HG03139 (cell line): ENCODE results near the gene PNMA8A.

Experiments used
- ATAC-seq: cut with Tn5 transposase; IDR thresholded peaks from one replicate; pipeline ENCODE4 v1.9.1; 2021; ENCODE audit not compliant: unreplicated experiment

PNMA8A gene

DNA sequence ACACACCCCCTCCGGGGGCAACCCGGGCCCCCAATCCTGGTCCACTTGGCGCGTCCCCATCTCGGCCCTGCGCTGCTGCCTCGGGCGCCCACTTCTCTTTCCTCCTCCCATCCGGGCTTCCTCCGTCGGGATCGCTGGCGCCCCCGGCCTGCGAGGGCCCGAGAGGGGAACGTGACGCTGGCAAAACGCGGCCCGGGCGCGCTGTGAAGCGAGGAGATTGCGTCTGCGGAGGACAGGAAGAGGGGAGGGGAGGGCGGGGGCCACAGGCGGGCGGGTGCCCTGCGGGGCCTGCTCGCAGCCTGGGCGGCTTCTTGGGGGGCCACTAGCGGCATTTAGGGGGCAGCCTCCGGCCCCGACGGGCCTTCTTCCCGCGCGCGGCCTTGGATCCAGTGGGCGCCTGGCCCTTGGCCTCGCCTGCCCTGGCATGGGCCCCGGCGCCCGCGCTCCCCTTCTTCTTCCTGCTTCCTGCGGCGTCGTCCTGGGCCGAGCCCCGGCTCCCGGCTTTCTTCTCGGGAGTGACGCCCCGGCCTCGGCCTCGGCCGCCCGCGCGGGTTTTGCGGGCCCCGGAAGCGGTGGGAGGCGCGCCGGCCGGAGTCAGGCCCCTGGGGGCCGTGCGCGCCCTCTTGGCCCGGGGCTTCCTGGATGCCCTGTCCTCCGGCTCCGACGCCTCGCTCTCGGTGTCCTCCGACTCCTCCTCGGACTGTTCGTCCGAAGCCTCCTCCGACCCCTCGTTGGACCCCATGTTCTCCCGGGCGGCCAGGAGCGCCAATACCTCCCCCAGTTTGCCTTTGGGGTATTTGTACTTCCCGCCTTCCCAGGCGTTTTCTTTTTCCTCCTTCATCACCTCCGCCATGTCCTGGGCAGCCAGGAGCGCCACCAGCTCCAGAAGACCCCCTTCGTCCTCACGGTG is 22.1 kb upstream of the PNMA8A start:
- no peak for ATAC-seq

- no peak for ATAC-seq
These were observed 21.5 kb upstream of the PNMA8A start for GRCh38 chr19:46492841-46493235.

DNA sequence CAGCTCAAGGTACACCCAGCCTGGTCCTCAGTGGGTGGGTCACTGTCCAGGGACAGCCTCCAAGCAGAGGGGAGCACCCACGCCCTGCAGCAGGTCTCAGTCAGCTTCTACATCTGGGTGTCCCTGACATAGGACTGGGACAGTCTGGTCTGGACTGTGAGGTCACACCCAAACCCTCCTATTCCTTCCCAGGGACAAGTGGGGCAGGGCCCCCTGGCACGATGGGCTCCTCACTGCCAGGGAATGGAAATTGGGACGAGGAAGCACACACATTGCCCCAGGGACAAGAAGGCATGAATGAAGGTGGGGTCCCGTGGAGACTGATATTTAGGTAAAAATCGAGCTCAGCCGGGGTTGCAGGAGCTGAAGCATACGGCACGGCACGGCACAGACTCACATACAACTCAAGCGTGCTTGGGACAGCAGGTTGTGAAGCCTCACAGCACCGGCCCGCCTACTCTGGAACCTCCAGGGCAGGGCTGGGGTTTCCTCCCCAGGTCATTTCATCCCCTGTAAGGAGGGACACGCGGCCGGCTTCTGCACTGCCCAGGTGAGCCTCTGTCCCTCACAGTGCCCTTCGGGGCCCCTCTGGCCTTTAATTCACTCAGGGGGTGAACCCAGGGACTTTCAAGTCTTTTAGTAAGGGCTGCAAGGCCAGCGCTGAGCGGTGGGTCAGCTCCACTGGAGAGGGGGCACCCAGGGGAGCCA is 20.8 kb upstream of the PNMA8A start:
- ATAC-seq, result no peak

DNA sequence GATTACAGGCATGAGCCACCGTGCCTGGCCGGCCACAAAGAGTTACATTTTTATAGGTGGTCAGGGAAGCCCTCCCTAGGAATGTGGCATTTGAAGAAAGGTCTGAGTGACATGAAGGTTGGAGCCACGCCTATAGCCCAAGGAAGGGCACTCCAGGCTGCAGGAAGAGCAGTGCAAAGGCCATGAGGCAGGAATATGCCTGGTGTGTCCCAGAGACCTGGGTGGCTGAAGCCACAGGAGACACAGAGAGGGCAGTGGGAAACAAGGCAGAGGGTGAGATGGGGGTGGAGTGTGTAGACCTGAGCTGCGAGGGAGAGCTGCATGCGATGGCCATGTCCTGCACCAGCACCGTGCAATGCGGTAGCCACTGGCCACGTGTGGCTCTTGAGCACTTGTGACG is 19.4 kb upstream of the PNMA8A start:
- no peak for ATAC-seq

DNA sequence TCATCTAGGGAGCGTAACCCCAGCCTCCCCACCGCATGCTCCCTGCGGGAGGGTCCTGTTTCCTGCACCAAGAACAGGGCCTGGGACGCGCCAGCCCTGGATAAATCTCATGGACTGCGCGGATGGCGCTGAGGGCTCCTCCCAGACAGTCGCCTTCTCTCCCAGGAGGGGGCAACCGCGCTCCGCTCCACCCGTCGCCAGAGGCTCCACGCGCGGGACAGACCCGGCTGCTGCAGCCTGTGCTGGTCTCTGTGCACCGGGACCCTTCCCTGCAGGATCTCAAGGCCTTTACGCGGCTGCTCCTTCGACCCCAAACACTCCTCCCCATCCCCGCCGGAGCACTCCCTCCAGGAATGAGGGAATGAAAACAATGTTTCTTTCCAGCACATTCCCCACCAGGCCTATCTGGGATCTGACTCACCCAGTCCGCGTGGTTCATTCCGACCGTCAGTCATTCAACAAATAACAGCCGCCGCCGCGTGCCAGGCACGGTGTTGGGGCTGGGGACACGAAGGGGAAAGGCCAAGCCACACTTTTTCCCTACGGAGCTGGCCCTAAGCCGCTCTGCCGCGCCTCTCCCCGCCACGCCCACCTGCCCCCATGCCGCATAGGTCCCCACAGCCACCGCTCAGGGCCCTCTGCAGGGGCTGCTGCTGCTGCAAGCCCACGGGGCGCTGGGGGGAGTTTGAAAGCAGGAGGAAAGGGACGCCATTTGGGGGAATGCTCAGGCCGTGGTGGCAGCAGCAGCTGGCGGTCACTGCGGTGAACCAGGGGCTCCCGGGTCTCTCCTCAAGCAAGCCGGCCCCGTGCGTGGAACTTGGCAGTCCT is 18.3 kb upstream of the PNMA8A start:
- no peak for ATAC-seq

GRCh38 chr19:46488551-46488950 is 17.2 kb upstream of the PNMA8A start:
- ATAC-seq, result no peak

DNA sequence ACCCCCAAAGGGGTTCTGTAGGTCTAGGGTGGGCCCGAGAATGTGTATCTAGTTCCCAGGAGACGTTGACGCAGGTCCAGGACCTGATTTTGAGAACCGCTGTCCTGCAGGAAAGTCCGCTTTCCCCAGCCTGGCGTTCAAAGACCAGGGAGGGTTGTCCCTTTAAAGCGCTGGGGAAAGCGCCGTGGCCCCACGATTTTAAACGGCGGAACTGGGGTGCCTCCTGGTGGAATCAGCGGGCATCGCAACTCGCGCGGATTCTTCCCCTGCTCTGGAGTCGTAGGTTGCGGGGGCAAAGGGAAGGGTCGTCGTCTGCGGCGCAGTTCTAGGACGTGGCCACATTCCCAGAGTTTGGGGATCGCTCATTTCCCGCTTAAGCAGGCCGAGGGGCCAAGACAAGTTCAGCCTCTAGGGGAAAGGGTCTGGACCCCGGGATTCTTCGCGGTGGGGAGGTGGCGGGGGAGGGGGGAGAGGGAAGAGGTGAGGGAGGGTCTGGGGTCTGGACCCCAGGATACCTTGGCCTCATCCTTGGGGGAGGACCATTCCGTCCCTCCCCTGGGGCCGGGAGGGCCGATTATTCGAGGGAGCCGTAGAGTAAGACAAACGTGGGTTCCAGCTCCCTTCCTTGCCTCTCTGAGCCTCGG is 16.6 kb upstream of the PNMA8A start:
- ATAC-seq, result no peak

DNA sequence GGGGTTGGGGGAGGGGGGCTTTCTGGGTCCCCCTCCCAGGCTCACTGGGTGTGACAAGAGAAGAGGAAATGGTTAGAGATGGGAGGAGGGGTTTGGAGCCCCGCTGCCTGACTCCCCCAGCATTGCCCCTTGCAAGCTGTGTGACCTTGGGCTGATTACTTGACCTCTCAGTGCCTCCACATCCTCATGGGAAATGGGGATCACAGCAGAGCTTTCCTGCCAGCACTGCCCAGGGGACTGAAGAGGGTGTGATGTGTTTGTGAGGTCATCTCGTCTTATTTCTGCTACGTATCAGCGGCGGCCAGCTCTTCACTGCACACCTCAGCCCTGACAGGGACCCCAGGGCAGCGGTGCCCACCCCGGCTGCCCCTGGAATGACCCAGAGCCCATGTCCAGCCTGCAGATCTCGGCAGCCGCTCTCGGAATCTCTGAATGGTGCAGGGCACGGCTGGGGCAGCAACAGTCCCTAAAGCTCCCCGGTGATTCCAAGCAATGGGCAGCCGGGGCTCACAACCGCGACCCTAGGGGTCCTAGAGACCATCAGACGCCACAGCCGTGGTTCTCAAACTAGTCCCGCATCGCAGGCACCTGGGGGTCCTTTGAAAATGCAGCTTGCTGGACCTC is 15.9 kb upstream of the PNMA8A start:
- ATAC-seq, result no peak

DNA sequence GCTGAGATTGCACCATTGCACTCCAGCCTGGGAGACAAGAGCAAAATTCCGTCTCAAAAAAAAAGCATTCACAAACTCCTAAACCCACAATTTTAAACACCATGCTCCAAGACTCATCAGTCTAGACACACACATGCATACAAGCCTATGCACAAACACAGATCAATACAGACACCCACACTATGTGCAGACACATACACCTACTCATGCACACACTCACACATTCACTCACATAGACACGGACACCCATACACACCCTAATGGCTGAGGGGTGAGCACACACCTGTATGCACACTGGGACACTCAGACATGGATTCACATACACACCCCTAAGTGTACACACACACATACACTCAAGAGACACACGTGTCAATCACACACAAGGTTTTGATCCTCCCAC is 15.0 kb upstream of the PNMA8A start:
- no peak for ATAC-seq

DNA sequence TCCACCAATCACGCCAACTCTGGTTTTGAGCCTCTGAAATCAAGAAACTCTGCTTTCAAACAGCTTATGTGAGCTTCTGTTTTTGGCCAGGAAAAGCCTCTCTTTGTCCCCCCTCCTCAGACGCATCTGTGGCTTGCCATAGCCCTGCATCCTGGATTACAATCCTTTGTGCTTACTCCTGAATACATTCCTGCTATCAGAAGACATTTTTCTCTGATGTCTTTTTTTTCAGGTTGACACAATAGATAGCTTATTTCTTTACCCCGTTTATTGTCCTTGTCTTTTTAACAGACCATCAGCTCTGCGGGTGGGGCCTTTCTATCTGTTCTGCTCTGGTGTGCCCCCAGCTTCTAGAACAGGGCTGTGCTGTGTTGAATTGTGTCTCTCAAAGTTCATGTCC is 13.3 kb upstream of the PNMA8A start:
- no peak for ATAC-seq

- no peak for ATAC-seq
These were observed 11.3 kb upstream of the PNMA8A start for GRCh38 chr19:46482631-46483030.

DNA sequence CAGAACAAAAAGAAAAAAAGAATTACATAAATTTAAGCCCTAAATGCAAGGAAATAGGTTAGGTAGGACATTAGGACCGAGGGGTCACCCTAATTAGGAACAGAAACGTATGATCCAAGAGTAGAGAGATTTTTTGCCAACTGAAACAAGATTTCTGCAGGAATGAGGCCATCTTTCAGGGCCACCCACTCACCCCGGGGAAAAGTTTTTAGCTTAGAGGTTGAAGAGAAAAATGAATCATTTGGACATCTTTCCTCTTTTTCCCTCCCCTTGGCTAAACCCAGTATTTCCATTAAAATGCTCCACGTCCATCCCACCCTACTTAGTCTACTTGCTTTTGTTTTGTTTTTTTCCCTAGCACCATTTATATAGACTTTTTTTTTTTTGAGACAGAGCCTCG is 10.6 kb upstream of the PNMA8A start:
- ATAC-seq, result no peak

GRCh38 chr19:46481223-46481848 is 10.0 kb upstream of the PNMA8A start:
- ATAC-seq, result no peak

GRCh38 chr19:46480415-46480814 is 9.1 kb upstream of the PNMA8A start:
- no peak for ATAC-seq

GRCh38 chr19:46478356-46478986 is 7.1 kb upstream of the PNMA8A start:
- ATAC-seq, result no peak

- no peak for ATAC-seq
These were observed 4.6 kb upstream of the PNMA8A start for GRCh38 chr19:46475986-46476385.

GRCh38 chr19:46474211-46474610 is 2.8 kb upstream of the PNMA8A start:
- no peak for ATAC-seq

GRCh38 chr19:46472592-46472991 is 1.2 kb upstream of the PNMA8A start:
- no peak for ATAC-seq

DNA sequence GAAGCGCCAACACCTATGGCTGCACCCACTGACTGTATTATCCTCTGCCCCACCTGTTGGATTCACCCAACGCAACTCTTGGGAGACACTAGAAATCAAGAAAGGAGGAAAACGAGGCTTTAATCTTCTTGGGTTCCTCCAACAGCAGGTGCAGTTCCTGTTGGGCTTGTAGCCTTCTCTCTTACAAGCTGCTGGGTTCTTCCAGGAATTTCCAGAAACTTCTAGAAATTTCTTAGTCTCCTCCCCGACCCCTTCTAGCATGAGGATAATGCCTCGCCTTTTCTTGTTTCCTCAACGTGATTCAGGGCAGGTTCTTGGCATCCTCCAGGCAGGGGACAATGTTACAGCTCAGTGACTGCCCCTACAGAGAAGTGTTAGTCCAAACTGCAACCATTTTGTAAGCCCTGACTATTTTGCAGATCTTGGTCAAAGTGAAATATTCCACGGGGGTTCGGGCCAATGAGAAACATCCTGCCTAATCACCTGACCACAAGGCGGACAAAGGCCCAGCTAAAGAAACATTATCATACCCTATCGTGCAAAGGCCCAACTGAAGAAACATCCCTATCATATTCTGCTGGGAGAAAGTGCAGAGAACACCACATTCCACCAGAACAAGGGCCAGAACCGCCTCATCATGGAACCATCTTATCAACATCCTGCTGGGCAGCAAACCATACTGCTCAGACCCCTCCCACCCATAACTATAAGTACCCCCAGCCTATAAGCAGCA is 614 bp upstream of the PNMA8A start:
- ATAC-seq, result no peak
